K562 (cell line): ENCODE results near the gene FAM204A. TPM values are rescaled to one million over a fixed set of nuclear protein-coding genes. Genes with fewer than 3 reads are reported as not detected.

Experiments
- ATAC-seq: fragments of 200-7000 bp; cut with Tn5 transposase; 3 replicates; pipeline ENCODE4 v1.9.1; 2020; ENCODE audit warnings: moderate library complexity
- BruUV-seq: library from RNA; stranded (reverse); fragments of 400-500 nt; replicated peaks from 2 replicates; lab custom pipeline; 2021; lab: Mats Ljungman, UMichigan
- CTCF ChIA-PET: fragments of 300-600 bp; formaldehyde crosslinking; extraction: SDS; loops from one replicate; lab custom pipeline; 2021; ENCODE audit warnings: low intra/inter-chr PET ratio; lab: Yijun Ruan, JAX
- POLR2A ChIA-PET: fragments of 300-600, 350-650 bp; sonication (Branson Sonifier 250); formaldehyde crosslinking; extraction: SDS; loops from one replicate; lab custom pipeline; 2021; ENCODE audit warnings: antibody characterized with exemption, inconsistent platforms; lab: Yijun Ruan, JAX
- DNase-seq, 4 experiments: peaks; one replicate each; pipeline versions ENCODE4 v3.0.0 to v3.0.0-alpha.2; 2011 to 2018; ENCODE audit warnings: low spot score in 3 of 4, mixed read lengths in 3 of 4; ENCODE audit errors: extremely low read depth in 1 of 4
- FAIRE-seq: peaks from 2 replicates; lab custom pipeline; 2011; peaks lifted over from hg19 to GRCh38; lab: Jason Lieb, UNC
- H2AFZ ChIP-seq: 2 replicates; pipeline ENCODE4 v1.6.0; 2011; ENCODE audit warnings: low read depth, low read length, control low read depth, inconsistent platforms
- H3K27ac ChIP-seq: fragments of 200-600 bp; 3 replicates; pipeline ENCODE4 v1.8.0; 2011; ENCODE audit warnings: low read depth, mild to moderate bottlenecking, control low read depth, inconsistent platforms, low read length, moderate library complexity, mixed read lengths; ENCODE audit errors: extremely low read depth
- H3K27me3 ChIP-seq, 2 experiments: fragments of 300-600 bp in 1 of 2; 2 replicates in 1 of 2; 3 replicates in 1 of 2; pipeline versions ENCODE4 v1.6.0 to v1.8.0; 2011; ENCODE audit warnings: inconsistent platforms in 2 of 2, low read length in 2 of 2, mild to moderate bottlenecking in 1 of 2, mixed read lengths in 1 of 2, moderate library complexity in 1 of 2; ENCODE audit not compliant: control insufficient read depth in 2 of 2, insufficient read depth in 2 of 2
- H3K36me3 ChIP-seq: fragments of 300-600 bp; 3 replicates; pipeline ENCODE4 v1.8.0; 2011; ENCODE audit warnings: mild to moderate bottlenecking, low read length, inconsistent platforms; ENCODE audit not compliant: control insufficient read depth, insufficient read depth
- H3K4me1 ChIP-seq, 2 experiments: fragments of 200-600 bp in 1 of 2; replicated peaks in 1 of 2; 2 replicates in 1 of 2; 3 replicates in 1 of 2; pipeline versions ENCODE4 v1.5.1 to v1.8.0; 2011; ENCODE audit warnings: inconsistent platforms in 2 of 2, low read length in 2 of 2, mild to moderate bottlenecking in 1 of 2, mixed read lengths in 1 of 2, moderate library complexity in 1 of 2; ENCODE audit not compliant: control insufficient read depth in 2 of 2, insufficient read depth in 2 of 2
- H3K4me2 ChIP-seq: 2 replicates; pipeline ENCODE4 v1.6.1; 2011; ENCODE audit warnings: low read length, control low read depth, inconsistent platforms, mixed read lengths; ENCODE audit not compliant: insufficient read depth
- H3K4me3 ChIP-seq: fragments of 200-600 bp; sonication (generic), shearing (Covaris generic); 2 replicates; pipeline ENCODE4 v1.5.1; 2016; ENCODE audit warnings: control low read depth, inconsistent platforms
- H3K79me2 ChIP-seq: fragments of 200-600 bp; 3 replicates; pipeline ENCODE4 v1.8.0; 2011; ENCODE audit warnings: low read length, inconsistent platforms; ENCODE audit not compliant: control insufficient read depth, insufficient read depth
- H3K9ac ChIP-seq, 2 experiments: 2 replicates each; pipeline versions ENCODE4 v1.6.0 to v1.6.1; 2011; ENCODE audit warnings: low read depth in 2 of 2, low read length in 2 of 2, control low read depth in 1 of 2, inconsistent platforms in 1 of 2, mild to moderate bottlenecking in 1 of 2, mixed read lengths in 1 of 2; ENCODE audit not compliant: insufficient read depth in 1 of 2
- H3K9me1 ChIP-seq: one replicate; pipeline ENCODE4 v1.6.0; 2011; ENCODE audit warnings: inconsistent platforms, mild to moderate bottlenecking, low read length, moderate library complexity; ENCODE audit not compliant: control insufficient read depth, insufficient read depth
- H3K9me3 ChIP-seq: replicated peaks from 2 replicates; pipeline ENCODE4 v1.5.1; 2011; ENCODE audit warnings: low read depth, low read length, inconsistent platforms; ENCODE audit not compliant: control insufficient read depth, insufficient read depth
- H4K20me1 ChIP-seq: replicated peaks from 2 replicates; pipeline ENCODE4 v1.6.1; 2011; ENCODE audit warnings: low read length, inconsistent platforms, mixed read lengths; ENCODE audit not compliant: control insufficient read depth, insufficient read depth
- RCOR1 ChIP-seq, 2 experiments: IDR thresholded peaks; 2 replicates each; pipeline ENCODE4 v1.6.1; 2012; ENCODE audit warnings: low read depth in 2 of 2, low read length in 2 of 2, borderline replicate concordance in 1 of 2, improper control_type of control experiment in 1 of 2
- WGBS: fragments of 100-300 bp; shearing (Covaris generic); methylation state at CpG from one replicate; pipeline ENCODE4 v1.1.6; 2016; ENCODE audit warnings: low coverage, mixed read lengths; ENCODE audit not compliant: insufficient coverage; ENCODE audit errors: missing lambda C conversion rate; 5-methylcytosine and 5-hydroxymethylcytosine counted together
- in situ Hi-C: fragments of 300-500 bp; cut with MboI; formaldehyde crosslinking; loops from 4 replicates; pipeline ENCODE4 v1.15.0; 2018; ENCODE audit warnings: inconsistent platforms, mixed read lengths
- intact Hi-C: fragments of 100-400 bp; cut with micrococcal nuclease; formaldehyde crosslinking; loops from 2 replicates; pipeline ENCODE4 v1.14.2; 2022
- polyA plus RNA-seq, 8 experiments: library from polyadenylated mRNA; depleted of rRNA in 4 of 8; stranded (reverse) in 5 of 8; unstranded in 3 of 8; fragments of >200 nt; fragmentation: Nextera tagmentation in 2 of 8; fragmentation: Illumina TruSeq in 1 of 8; extraction: Ambion mirVana in 2 of 8; extraction: Trizol in 1 of 8; gene quantifications; 2 replicates each; pipeline versions ENCODE4 v1.2.1 to v1.2.3, GENCODE V29; 2011 to 2014; ENCODE audit warnings: inconsistent platforms in 1 of 8, missing spikeins in 1 of 8
- total RNA-seq, 7 experiments: library from RNA; depleted of rRNA in 6 of 7; stranded (reverse); fragments of >200 nt in 6 of 7; fragmentation: Illumina TruSeq in 2 of 7; extraction: Trizol in 2 of 7; gene quantifications; 2 replicates each; pipeline versions ENCODE4 v1.2.1 to v1.2.3, GENCODE V29; 2011 to 2021; ENCODE audit warnings: low replicate concordance in 1 of 7
- TF ChIP-seq, protein P1 (sequence below): fragments of 250-450 bp; sonication (Bioruptor Pico); IDR thresholded peaks from 2 replicates; pipeline ENCODE4 v1.8.0; 2022; ENCODE audit warnings: moderate library complexity, mild to moderate bottlenecking, inconsistent platforms
- TF ChIP-seq, protein P2 (sequence below): fragments of 250-450 bp; sonication (Bioruptor Pico); IDR thresholded peaks from 2 replicates; pipeline ENCODE4 v1.9.0; 2021; ENCODE audit warnings: mild to moderate bottlenecking, inconsistent platforms

The FAM204A gene
- total and polyA plus RNA-seq, 9 of the 15 experiments (the other 6 are each of a cell fraction or from before 2014, with no cell fraction given): 29.0 to 64.5 (median 44.9) TPM

DNA sequence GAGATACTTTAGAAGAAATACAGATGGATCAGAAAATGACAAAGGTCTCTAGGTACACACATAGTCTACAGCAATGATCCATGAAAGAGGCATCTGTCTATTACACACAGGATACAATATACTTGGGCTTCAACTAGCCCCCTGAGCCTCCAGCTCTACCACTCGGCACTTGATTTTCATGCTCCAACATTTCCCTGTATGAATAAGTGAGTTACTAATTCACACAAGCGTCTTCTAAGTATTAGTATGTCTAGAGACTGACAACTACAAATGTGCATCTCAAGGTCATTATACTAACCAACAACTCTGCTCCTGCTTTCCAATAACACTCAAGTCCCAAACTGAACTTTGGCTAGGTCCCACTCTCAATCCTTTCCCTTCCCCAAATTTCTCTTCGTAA, 8.3 kb downstream of the FAM204A start:
- Histone ChIP-seq H3K9me3 (no peaks in the 10 kb centered on the region), H3K4me2 (no peak overlapping the region), H3K4me3 (no peak overlapping the region), H3K27me3 (no peaks in the 10 kb centered on the region), H3K4me1 (no peaks in the 10 kb centered on the region; a peak in 2 of 5 replicates)
- no TSS peak for BruUV-seq
- DNase-seq (no peak), ATAC-seq (no peak)
- intact Hi-C loops: no loop called here
- in situ Hi-C loops: no loop called here
- 74% methylated on average over 3 of the region's 3 CpGs for WGBS
- CTCF ChIA-PET: no interaction called here
- TF ChIP-seq, protein P1, sequence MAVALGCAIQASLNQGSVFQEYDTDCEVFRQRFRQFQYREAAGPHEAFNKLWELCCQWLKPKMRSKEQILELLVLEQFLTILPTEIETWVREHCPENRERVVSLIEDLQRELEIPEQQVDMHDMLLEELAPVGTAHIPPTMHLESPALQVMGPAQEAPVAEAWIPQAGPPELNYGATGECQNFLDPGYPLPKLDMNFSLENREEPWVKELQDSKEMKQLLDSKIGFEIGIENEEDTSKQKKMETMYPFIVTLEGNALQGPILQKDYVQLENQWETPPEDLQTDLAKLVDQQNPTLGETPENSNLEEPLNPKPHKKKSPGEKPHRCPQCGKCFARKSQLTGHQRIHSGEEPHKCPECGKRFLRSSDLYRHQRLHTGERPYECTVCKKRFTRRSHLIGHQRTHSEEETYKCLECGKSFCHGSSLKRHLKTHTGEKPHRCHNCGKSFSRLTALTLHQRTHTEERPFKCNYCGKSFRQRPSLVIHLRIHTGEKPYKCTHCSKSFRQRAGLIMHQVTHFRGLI (CRISPR knock-in tag): no peak
- no peak for TF ChIP-seq RCOR1 (IDR thresholded peaks at IDR 0.05; ENCODE audit: borderline replicate concordance in 1 of 2, low read depth in 2 of 2, low read length in 2 of 2)
- TF ChIP-seq, protein P2, sequence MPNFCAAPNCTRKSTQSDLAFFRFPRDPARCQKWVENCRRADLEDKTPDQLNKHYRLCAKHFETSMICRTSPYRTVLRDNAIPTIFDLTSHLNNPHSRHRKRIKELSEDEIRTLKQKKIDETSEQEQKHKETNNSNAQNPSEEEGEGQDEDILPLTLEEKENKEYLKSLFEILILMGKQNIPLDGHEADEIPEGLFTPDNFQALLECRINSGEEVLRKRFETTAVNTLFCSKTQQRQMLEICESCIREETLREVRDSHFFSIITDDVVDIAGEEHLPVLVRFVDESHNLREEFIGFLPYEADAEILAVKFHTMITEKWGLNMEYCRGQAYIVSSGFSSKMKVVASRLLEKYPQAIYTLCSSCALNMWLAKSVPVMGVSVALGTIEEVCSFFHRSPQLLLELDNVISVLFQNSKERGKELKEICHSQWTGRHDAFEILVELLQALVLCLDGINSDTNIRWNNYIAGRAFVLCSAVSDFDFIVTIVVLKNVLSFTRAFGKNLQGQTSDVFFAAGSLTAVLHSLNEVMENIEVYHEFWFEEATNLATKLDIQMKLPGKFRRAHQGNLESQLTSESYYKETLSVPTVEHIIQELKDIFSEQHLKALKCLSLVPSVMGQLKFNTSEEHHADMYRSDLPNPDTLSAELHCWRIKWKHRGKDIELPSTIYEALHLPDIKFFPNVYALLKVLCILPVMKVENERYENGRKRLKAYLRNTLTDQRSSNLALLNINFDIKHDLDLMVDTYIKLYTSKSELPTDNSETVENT (CRISPR knock-in tag): no peak
- TF ChIP-seq, all 486 proteins: peak for 0
- peaks cover 3% of the 10 kb centered on the region for H3K79me2 ChIP-seq
- POLR2A ChIA-PET: no interaction called here
- FAIRE-seq: no peak
- H3K27ac ChIP-seq: no peak overlapping the region
- H2AFZ ChIP-seq: no peak overlapping the region
- no peaks in the 10 kb centered on the region for H3K9me1 ChIP-seq
- H3K9ac ChIP-seq: no peak overlapping the region
- no peaks in the 10 kb centered on the region for H4K20me1 ChIP-seq
- H3K36me3 ChIP-seq: peaks cover 73% of the 10 kb centered on the region; the same call in 2 of the 3 replicates
